NCI-H510A treated with DMSO at 0.1 percent for 48 hours (cell line): ENCODE results near the gene EPHA5.
A peak's percentile ranks its signal among the peaks of the same experiment; 100 is the strongest.

Experiments
- DNase-seq: peaks from one replicate; lab custom pipeline; 2025; lab: John Stamatoyannopoulos, UW

The EPHA5 gene

DNA sequence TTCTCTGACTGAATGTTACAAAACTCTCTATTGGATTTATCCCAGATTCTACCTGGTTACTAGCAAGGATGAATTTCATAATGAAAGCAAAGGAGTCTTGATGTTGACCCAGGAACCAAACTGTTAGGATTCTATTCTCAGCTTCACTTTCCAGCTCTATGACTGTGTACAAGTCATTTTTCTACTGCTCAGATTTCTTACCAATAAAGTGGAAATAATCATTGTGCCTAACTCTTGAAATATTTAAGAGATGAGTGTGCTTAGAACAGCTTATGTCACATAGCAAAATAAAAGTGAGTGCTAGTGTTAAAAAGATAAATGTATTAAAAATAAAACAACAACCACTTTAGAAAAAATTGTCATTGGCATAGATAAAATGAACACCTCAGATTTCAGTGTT is 45.6 kb downstream of the EPHA5 start:
- DNase-seq, result no peak

- no peak for DNase-seq
Measured at GRCh38 chr4:65623506-65623905, 46.8 kb downstream of the EPHA5 start.

GRCh38 chr4:65617416-65617815 is 52.9 kb downstream of the EPHA5 start:
- no peak for DNase-seq

DNA sequence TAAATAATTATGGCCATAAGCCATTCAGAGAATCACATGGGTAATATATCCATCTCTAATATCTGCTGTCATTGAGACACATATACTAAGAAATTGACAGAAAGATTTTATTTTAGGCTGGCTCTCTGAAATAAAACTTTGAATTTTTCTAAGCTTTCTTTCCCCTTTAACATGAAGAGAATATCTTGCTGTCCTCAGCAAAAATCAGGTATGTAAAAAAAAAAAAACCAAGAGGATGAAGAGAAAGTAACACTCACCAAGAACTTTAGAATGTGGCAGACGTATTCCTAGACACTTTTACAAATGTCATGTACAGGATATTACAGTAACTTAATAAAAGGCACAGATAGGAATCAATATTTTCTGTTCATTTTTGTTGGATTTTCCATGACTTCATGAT is 65.8 kb downstream of the EPHA5 start:
- no peak for DNase-seq

DNA sequence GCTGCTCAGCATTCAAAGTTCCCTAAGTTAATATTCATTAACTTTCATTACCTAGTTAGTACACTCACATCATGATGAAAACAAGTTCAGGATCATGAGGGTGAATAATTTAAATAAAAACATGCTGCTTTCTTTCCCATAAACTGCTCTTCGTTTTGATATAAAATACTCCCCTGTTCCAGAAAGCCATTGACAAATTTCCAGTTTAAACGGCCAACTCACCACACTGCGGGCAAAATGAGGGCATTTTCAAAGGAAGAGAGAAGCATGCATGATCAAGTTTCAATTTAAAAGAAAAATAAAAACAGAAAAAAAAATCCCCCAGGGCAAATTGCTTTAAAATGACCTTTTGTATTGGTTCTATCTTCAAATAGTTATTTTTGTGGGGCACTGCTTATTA is 69.6 kb downstream of the EPHA5 start:
- DNase-seq, result no peak

- DNase-seq, result no peak
Measured at GRCh38 chr4:65599340-65599739, 70.9 kb downstream of the EPHA5 start.

- DNase-seq, result no peak
Measured at GRCh38 chr4:65597697-65598096, 72.6 kb downstream of the EPHA5 start.

- no peak for DNase-seq
Measured at GRCh38 chr4:65592089-65592488, 78.2 kb downstream of the EPHA5 start.

- DNase-seq, result no peak
Measured at GRCh38 chr4:65589921-65590320, 80.4 kb downstream of the EPHA5 start.

DNA sequence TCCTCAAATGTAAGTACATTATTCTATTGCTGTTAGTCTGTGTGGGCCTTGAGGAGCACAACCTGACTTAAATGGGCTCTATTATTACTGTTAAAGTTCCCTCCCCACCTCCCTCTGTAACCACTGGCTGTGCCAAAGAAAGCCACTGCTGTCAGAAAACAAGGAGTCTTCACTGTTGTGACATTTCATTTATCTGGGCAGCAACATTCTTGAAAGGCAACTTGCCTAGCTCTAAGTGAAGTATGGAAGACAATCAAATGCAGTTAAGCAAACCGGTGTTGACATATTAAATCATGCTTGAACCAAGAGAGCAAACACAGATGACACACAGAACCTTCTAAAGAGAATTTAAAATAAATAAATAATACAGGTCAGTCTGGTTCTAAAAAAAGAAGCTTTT is 81.0 kb downstream of the EPHA5 start:
- DNase-seq, result peak; percentile 64

DNA sequence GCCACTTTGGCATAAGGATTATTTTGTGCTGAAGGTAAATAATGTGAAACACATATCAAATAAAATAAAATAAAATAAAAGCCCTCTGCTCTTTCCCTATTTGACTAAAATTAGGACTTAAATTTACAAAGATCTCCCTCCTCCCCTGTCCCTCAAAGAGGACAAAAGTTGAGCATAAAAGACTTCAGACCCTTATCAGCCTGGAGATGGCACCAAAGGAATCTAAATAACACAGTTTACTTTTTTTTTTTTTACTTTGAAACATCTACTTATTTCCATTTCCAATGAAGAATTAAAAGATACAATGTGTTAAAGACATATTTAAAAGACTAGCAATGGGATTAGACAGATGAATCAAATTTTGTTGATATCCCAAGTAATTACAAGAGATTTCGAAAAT is 89.7 kb downstream of the EPHA5 start:
- no peak for DNase-seq

DNA sequence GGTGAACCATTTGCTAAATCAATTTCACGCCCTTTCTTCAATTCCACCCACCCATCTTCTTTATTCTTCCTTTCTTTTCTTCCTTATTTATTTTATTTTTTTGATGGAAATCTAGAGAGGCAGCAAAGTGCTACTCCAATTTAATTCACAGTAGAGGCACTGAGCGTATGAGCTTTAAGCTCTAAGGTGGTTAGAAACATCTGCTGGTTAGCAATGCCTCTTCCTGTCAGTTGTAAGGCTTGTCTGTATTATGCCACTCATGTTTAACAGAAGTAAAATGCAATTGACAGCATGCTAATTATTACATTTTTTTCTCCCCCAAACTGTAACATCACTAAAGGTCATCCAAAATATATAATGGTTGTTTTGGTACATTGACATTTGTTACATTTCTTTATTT is 103.8 kb downstream of the EPHA5 start:
- no peak for DNase-seq

DNA sequence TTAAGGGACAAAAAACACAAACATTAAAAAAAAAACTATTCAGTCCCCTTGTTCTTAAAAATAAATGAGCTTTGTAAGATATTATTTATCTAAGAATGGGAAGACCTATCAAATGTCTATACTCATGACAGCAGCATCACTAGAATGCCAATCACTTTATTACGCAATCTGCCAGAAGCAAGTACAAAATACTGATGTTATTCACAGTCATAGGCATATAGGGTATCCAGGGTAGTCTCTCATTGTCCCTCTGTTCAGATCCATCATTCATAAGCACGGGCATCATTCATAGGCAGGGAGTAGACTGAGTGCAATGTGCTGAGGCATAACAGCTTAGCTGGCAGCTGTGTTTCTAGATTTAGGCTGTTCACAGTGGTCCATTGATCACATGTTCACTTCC is 109.1 kb downstream of the EPHA5 start:
- no peak for DNase-seq

GRCh38 chr4:65559270-65559669 is 111.0 kb downstream of the EPHA5 start:
- DNase-seq, result no peak

DNA sequence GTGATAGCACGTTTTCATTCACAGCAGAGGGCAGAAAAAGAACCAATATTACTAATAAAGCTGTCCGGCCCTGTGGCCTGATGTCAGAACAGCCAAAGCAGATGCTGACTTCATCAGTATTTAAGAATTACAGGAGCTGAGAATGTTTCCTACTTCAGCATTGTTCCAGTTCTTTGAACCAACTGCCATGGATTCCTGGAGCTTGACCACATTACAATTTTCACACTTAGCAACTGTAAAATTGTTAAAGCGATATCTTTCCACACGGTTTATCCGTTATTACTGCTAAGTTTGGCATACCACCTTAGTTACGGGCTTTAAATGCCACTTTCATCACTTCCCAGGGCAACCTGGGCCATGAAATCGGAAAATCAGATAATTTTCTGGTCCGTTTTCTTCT is 118.2 kb downstream of the EPHA5 start:
- DNase-seq, result no peak

- DNase-seq, result no peak
Measured at GRCh38 chr4:65550500-65550899, 119.8 kb downstream of the EPHA5 start.

DNA sequence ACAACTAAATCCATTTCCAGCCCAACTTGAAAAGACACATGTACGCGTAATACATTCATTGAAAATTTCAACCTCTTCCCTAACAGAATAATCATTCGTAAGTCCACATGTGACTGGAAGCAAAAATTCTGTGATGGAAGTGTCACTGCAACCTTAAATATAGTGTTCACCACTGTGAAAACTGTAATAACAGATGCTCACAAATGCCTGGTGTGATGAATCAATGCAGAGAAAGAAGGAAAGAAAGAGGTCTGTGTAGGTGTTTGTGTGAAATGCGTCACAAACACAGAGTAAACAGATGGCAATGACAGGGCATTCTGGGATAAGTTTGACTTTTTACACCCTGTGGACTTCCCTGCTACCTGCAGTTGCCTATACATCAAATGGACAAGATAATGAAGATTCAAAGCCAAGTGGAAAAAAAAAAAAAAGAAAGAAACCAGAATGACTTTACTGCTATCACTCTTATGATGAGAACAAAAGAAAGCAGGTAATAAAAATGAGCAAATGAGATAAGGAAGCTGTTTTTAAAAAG is 123.3 kb downstream of the EPHA5 start:
- no peak for DNase-seq

- DNase-seq, result no peak
Measured at GRCh38 chr4:65538571-65538970, 131.7 kb downstream of the EPHA5 start.

GRCh38 chr4:65535113-65535512 is 135.2 kb downstream of the EPHA5 start:
- no peak for DNase-seq

DNA sequence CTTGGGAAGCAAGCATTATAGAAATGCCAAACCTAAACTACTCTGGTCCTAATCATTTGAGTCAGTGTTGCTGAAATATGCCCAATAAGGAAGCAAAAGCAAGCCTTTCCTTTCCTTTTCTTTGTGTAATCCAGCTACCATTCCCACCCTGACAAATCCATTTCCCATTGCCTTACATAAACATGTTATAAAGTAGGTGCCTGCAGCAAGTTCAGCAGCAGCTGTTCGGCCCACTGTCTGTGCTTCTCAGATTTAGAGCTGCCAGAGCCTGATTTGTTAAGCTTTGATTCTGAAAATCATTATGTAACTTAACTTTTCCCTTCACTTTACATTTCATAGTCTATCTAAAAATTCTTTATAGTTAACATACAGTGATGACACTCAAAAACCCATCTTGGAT is 148.6 kb downstream of the EPHA5 start:
- DNase-seq, result no peak

- DNase-seq, result no peak
Measured at GRCh38 chr4:65515646-65516045, 154.6 kb downstream of the EPHA5 start.

GRCh38 chr4:65510976-65511375 is 159.3 kb downstream of the EPHA5 start:
- no peak for DNase-seq

GRCh38 chr4:65508168-65508567 is 162.1 kb downstream of the EPHA5 start:
- DNase-seq, result no peak

DNA sequence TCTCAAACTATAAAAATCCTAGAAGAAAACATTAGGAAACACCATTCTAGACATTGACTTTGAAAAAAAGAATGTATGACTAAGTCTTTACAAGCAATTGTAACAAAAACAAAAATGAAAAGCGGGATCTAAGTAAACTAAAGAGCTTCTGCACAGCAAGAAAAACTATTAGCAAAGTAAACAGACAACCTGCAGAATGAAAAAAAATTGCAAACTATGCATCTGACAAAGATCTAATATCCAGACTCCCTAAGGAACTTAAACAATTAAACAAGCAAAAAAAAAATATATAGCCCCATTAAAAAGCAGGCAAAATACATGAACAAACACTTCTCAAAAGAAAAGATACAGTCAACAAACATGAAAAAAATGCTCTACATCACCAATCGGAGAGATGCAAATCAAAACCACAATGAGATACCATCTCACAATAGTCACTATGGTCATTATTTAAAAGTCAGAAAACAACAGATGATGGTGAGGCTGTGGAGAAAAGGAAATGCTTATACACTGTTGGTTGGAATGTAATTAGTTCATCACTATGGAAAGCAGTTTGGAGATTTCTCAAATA is 168.1 kb downstream of the EPHA5 start:
- DNase-seq, result no peak

- no peak for DNase-seq
Measured at GRCh38 chr4:65498606-65499005, 171.7 kb downstream of the EPHA5 start.
